NT2/D1 (cell line): ENCODE measurements around the gene KCNG2.

Source experiments
- SUZ12 ChIP-seq: IDR thresholded peaks from 2 replicates; pipeline ENCODE4 v1.6.1; 2011; ENCODE audit not compliant: insufficient read length, insufficient read depth; ENCODE audit errors: extremely low read depth
- YY1 ChIP-seq: IDR thresholded peaks from 2 replicates; pipeline ENCODE4 v1.6.1; 2011; ENCODE audit not compliant: insufficient read length, insufficient read depth
- ZNF274 ChIP-seq: IDR thresholded peaks from 2 replicates; pipeline ENCODE4 v1.6.1; 2011; ENCODE audit warnings: mild to moderate bottlenecking, low read depth, low read length

DNA sequence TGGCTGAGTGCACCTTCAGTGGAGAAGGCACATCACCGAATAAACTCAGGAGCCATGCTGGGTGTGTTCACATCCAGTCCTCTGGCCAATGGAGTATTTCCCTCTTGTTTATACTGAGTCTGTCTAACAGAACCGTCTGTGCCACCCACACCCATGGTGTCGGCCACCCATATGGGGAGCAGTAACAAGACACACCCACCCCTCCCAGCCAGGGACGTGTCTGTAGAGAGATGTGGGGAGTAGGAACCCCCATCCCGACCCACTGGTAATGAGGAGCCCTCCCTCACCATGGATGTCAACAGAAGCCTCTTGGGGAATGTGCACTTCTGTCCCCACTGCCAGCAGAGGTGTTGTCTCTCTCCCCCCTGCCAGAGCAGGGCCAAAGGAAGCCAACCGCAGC lies 37.1 kb downstream of the KCNG2 start:
- TF ChIP-seq YY1 (no peak), SUZ12 (no peak), ZNF274 (no peak)
